Spleen (tissue), 11 donors: ENCODE data around the gene U2AF2. TPM values are rescaled to one million over a fixed set of nuclear protein-coding genes. Genes with fewer than 3 reads are reported as not detected.
A peak's percentile ranks its signal among the peaks of the same experiment; 100 is the strongest.

Experiments
- DNase-seq: peaks from one replicate; pipeline ENCODE4 v3.0.0-alpha.2; 2020
- H3K27ac ChIP-seq, 8 donors: fragments of 200-600 bp; sonication (generic) in 7 of 8; 1 replicate in 4 of 8; 2 replicates in 4 of 8; pipeline versions ENCODE4 v1.5.0 to v1.8.0; 2016 to 2021; ENCODE audit warnings: inconsistent platforms in 4 of 8, mild to moderate bottlenecking in 4 of 8, moderate library complexity in 1 of 8
- H3K27me3 ChIP-seq, 7 donors: fragments of 200-600 bp; sonication (generic) in 6 of 7; replicated peaks in 1 of 7; 1 replicate in 4 of 7; 2 replicates in 3 of 7; pipeline versions ENCODE4 v1.5.0 to v1.8.0; 2016 to 2021; ENCODE audit warnings: inconsistent platforms in 3 of 7, mild to moderate bottlenecking in 1 of 7
- H3K36me3 ChIP-seq, 6 donors: fragments of 200-600 bp; sonication (generic) in 5 of 6; 1 replicate in 4 of 6; 2 replicates in 2 of 6; pipeline versions ENCODE4 v1.5.0 to v1.8.0; 2016 to 2021; ENCODE audit warnings: inconsistent platforms in 2 of 6
- H3K4me1 ChIP-seq, 6 donors: fragments of 200-600 bp; sonication (generic) in 5 of 6; 1 replicate in 3 of 6; 2 replicates in 3 of 6; pipeline versions ENCODE4 v1.5.0 to v1.8.0; 2016 to 2021; ENCODE audit warnings: inconsistent platforms in 3 of 6
- H3K4me3 ChIP-seq, 8 donors: fragments of 200-600 bp; sonication (generic) in 7 of 8; 1 replicate in 4 of 8; 2 replicates in 4 of 8; pipeline versions ENCODE4 v1.5.0 to v1.8.0; 2016 to 2021; ENCODE audit warnings: inconsistent platforms in 4 of 8, mild to moderate bottlenecking in 4 of 8, moderate library complexity in 2 of 8
- H3K9me3 ChIP-seq, 8 donors: fragments of 200-600 bp; sonication (generic) in 7 of 8; 1 replicate in 4 of 8; 2 replicates in 4 of 8; pipeline versions ENCODE4 v1.5.0 to v1.8.0; 2016 to 2021; ENCODE audit warnings: inconsistent platforms in 4 of 8
- POLR2A ChIP-seq, 3 donors: fragments of 450-650 bp; IDR thresholded peaks; one replicate each; pipeline ENCODE4 v1.5.1; 2017; ENCODE audit warnings: antibody characterized with exemption in 3 of 3, mild to moderate bottlenecking in 1 of 3
- POLR2AphosphoS5 ChIP-seq, 3 donors: sonication (generic); formaldehyde crosslinking; IDR thresholded peaks; one replicate each; pipeline ENCODE4 v1.5.1; 2017; ENCODE audit warnings: antibody characterized with exemption in 3 of 3
- WGBS, 5 donors: extraction: QIAGEN DNeasy Blood & Tissue Kit in 3 of 5; methylation state at CpG; one replicate each; pipeline versions ENCODE4 v1.1.5 to v1.1.7; 2013 to 2018; 5-methylcytosine and 5-hydroxymethylcytosine counted together
- intact Hi-C: fragments of 100-400 bp; cut with DNase I; formaldehyde crosslinking; loops from one replicate; pipeline ENCODE4 v1.15.0; 2023; ENCODE audit warnings: low total_unique reads
- polyA plus RNA-seq, 3 donors: library from polyadenylated mRNA; stranded (reverse); fragments of 200-250 nt; gene quantifications; one replicate each; pipeline ENCODE4 v1.2.1, GENCODE V29; 2013
- total RNA-seq, 7 donors: library from RNA; depleted of rRNA in 3 of 7; stranded (reverse); fragments of >200 nt in 3 of 7; fragmentation: NEBNext Ultra II Directional in 4 of 7; extraction: Animal tissue kit (Norgen Biotek cat#: 25700) in 4 of 7; gene quantifications; one replicate each; pipeline versions ENCODE4 v1.1.0 to v1.2.1, GENCODE V29; 2016 to 2021
- TF ChIP-seq, protein P1 (sequence below), 11 experiments: fragments of 200-600 bp in 7 of 11; fragments of 450-650 bp in 4 of 11; sonication (generic) in 4 of 11; IDR thresholded peaks in 8 of 11; conservative IDR thresholded peaks in 3 of 11; 1 replicate in 7 of 11; 2 replicates in 4 of 11; pipeline versions ENCODE4 v1.4.0 to v1.8.0; 2016 to 2021; ENCODE audit warnings: antibody characterized with exemption in 11 of 11, inconsistent platforms in 4 of 11, mild to moderate bottlenecking in 1 of 11
- donor health status: healthy with polysubstance abuse.
- donor health status: DM: no; HTN: no; CAD: no; lungs with moderate emphysema.
- donor health status: DM: no; HTN: no; CAD: no.
- donor health status: Bipolar disorder and iron deficiency.
- donor health status: healthy.
- donor health status: DM: no; HTN: no; CAD: no.
- donor health status: DM: yes; HTN: yes; CAD: no.

Gene U2AF2
- total and polyA plus RNA-seq, 10 donors, result 67.2 to 218 (median 171) TPM

DNA sequence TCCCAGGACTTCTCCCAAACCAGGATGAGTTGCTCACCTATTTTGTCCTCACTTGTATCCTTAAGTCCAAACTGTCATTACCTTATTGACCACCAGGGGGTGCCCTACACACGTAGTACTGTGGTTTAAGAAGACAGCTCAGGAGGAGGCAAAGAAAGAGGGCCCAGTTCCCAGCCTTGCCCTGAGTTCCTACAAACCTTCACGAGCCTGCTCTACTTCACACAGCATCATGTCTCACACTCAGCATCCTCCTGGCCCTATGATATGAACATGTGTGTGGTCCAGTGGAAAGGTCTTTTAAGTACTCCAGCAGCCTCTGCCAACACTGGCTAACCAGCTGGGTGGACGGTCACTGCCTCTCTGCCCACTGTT, 22.4 kb upstream of the U2AF2 start:
- Histone ChIP-seq H3K9me3 (no peaks in the 10 kb centered on the region), H3K27ac (peak overlapping the region in 4 of 8 donors; percentile 21 to 56 (median 33)), H3K36me3 (no peaks in the 10 kb centered on the region), H3K4me3 (no peak overlapping the region), H3K27me3 (no peaks in the 10 kb centered on the region), H3K4me1 (peaks cover 21 to 52% (median 43%) of the 10 kb centered on the region in 6 donors)
- DNase-seq, result no peak
- 27 to 32% (median 32%) methylated on average over 3 of the region's 3 CpGs for WGBS, 5 donors
- intact Hi-C loops, result loop anchor here (2.0 kb wide), 1 partner anchor 116 kb away; no protein-coding TSS in a partner anchor
- TF ChIP-seq, protein P1, sequence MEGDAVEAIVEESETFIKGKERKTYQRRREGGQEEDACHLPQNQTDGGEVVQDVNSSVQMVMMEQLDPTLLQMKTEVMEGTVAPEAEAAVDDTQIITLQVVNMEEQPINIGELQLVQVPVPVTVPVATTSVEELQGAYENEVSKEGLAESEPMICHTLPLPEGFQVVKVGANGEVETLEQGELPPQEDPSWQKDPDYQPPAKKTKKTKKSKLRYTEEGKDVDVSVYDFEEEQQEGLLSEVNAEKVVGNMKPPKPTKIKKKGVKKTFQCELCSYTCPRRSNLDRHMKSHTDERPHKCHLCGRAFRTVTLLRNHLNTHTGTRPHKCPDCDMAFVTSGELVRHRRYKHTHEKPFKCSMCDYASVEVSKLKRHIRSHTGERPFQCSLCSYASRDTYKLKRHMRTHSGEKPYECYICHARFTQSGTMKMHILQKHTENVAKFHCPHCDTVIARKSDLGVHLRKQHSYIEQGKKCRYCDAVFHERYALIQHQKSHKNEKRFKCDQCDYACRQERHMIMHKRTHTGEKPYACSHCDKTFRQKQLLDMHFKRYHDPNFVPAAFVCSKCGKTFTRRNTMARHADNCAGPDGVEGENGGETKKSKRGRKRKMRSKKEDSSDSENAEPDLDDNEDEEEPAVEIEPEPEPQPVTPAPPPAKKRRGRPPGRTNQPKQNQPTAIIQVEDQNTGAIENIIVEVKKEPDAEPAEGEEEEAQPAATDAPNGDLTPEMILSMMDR (IDR thresholded peaks at IDR 0.05 in 8 of 11, conservative IDR thresholded peaks at IDR 0.05 in 3 of 11), result peak; percentile 71 to 95 (median 87)
- TF ChIP-seq POLR2A (IDR thresholded peaks at IDR 0.05), result no peak

DNA sequence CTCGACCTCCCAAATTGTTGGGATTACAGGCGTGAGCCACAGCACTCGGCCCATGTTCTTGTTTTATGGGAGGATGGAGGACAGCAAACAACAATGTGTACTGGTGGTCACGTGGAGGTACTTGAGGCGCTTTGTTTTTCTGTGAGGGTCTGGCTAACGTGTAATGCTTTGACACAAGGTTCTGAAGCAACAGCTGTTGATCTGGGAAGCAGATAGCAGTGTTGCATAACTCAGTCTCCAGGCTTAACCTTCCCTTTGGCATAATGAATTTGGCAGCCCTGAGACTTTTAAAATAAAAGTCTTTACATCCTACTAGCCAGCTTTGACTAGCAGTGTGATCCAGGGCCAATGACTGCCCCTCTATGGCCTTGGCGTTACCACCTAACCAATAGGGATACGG, 21.0 kb upstream of the U2AF2 start:
- peaks cover 26 to 66% (median 53%) of the 10 kb centered on the region in 6 donors for H3K4me1 ChIP-seq
- H3K4me3 ChIP-seq, result peak overlapping the region in 1 of 8 donors; percentile 82
- H3K27me3 ChIP-seq, result no peaks in the 10 kb centered on the region
- TF ChIP-seq, protein P1 (IDR thresholded peaks at IDR 0.05 in 8 of 11, conservative IDR thresholded peaks at IDR 0.05 in 3 of 11), result no peak
- TF ChIP-seq POLR2AphosphoS5 (IDR thresholded peaks at IDR 0.05) (no peak), POLR2A (IDR thresholded peaks at IDR 0.05) (no peak)
- 60 to 85% (median 83%) methylated on average over 8 of the region's 8 CpGs for WGBS, 5 donors
- intact Hi-C loops, result loop anchor here (2.0 kb wide), 1 partner anchor 117 kb away; no protein-coding TSS in a partner anchor
- H3K9me3 ChIP-seq, result no peaks in the 10 kb centered on the region
- H3K36me3 ChIP-seq, result peaks cover 0 to 9% (median 3%) of the 10 kb centered on the region in 6 donors
- DNase-seq, result no peak
- peak overlapping the region in 6 of 8 donors; percentile 96 to 99 (median 98) for H3K27ac ChIP-seq

DNA sequence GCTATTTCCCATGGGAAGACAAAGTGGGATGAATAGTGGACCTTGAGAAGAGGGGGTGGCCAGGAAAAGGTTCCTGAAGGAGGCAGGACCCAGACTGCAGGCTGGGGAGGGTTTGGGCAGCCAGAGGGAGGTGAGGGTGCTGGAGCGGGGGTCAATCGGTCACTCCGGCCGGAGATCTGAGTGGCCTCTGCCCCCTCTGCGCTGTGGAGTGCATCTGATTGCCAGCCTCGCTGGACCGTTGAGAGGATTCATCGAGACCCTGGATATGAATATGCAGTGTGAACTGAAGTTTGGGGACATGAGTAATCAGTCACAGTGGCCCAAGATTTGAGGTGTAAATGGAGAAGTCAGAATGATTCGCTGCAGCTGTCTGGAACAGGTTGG, 19.5 kb upstream of the U2AF2 start:
- H3K27ac ChIP-seq, result peak overlapping the region; percentile 95 to 99 (median 98)
- TF ChIP-seq POLR2AphosphoS5 (IDR thresholded peaks at IDR 0.05) (no peak), POLR2A (IDR thresholded peaks at IDR 0.05) (no peak)
- H3K9me3 ChIP-seq, result no peaks in the 10 kb centered on the region
- H3K4me3 ChIP-seq, result peak overlapping the region; percentile 66 to 85 (median 70)
- H3K4me1 ChIP-seq, result peaks cover 34 to 81% (median 67%) of the 10 kb centered on the region in 6 donors
- 6 to 16% (median 13%) methylated on average over 9 of the region's 9 CpGs for WGBS, 5 donors
- no peaks in the 10 kb centered on the region for H3K27me3 ChIP-seq
- peaks cover 0 to 9% (median 3%) of the 10 kb centered on the region in 6 donors for H3K36me3 ChIP-seq
- DNase-seq, result no peak
- intact Hi-C loops, result no loop called here

DNA sequence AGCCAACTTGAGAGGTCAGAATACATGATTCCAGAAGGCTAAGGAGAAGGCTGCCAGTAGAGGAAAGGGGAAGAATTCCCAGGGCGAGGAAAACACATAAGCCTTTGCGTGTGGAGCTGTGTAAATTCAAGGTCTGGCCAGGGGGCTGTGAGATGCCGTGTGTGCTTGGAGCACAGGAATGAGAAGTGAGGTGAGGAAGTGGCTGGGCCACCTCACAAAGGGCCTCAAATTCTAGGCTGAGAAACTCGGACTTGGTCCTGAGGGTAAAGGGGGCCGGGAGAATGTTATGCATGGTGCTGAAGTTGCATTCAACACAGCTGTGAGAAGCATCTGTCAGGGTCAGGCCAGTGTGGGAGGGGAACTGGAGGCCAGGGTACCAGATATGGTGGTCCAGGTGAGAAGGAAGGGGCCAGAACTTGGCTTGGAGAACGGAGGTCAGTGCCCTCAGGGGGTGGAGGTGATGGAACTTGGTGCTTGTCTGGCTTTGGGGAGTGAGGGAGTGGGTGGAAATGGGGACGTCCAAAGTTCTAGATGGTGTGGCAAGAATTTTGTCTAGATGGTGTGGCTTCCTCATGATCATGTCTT, 18.9 kb upstream of the U2AF2 start:
- intact Hi-C loops, result no loop called here
- WGBS, 5 donors, result 57 to 73% (median 60%) methylated on average over 7 of the region's 7 CpGs
- H3K4me1 ChIP-seq, result peaks cover 37 to 87% (median 72%) of the 10 kb centered on the region in 6 donors

More for the DNA sequence above, 18.9 kb upstream of the U2AF2 start:
- Histone ChIP-seq H3K36me3 (peaks cover 0 to 9% (median 3%) of the 10 kb centered on the region in 6 donors), H3K27ac (peak overlapping the region; percentile 95 to 99 (median 98)), H3K4me3 (peak overlapping the region; percentile 66 to 85 (median 70)), H3K9me3 (no peaks in the 10 kb centered on the region), H3K27me3 (no peaks in the 10 kb centered on the region)
- no peak for DNase-seq
- TF ChIP-seq, protein P1 (IDR thresholded peaks at IDR 0.05 in 8 of 11, conservative IDR thresholded peaks at IDR 0.05 in 3 of 11), result no peak
- TF ChIP-seq POLR2A (IDR thresholded peaks at IDR 0.05), result no peak
